ENCODE results near the gene UBE4B. TPM values are rescaled to one million over a fixed set of nuclear protein-coding genes. Genes with fewer than 3 reads are reported as not detected.

UBE4B gene
- total RNA-seq, 1 experiment from 2014 or later, result 44.7 TPM

DNA sequence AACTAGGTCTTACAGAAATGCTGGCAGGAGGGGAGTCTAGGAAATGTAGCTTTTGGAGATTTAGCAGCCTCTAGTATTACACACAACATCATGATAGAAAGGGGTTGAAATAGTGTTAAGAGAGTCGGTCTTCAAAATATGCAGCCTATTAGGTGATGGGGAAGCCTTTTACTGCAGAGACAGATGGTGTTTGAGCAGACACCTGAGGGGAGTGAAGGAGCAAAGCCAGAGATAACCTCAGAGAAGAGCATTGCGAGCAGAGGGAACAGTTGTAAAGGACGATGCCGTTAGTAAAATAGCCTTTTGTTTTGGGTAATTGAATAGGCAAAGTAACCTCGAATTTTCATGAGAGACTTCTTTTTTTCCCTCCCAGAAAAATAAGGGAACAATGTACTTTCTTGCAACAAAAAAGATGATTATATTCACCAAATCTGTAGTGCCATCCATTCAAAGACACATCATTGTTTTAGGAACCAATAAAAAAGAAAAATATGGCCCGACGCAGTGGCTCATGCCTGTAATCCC, 111.3 kb downstream of the UBE4B start:
- ATAC-seq, result no peak
- CTCF ChIA-PET, result no interaction called here
- BruUV-seq (replicated peaks), result no TSS peak
- Histone ChIP-seq H2AFZ (ENCODE audit: low read depth, low read length, poor library complexity, severe bottlenecking) (no peak overlapping the region), H3K9me3 (ENCODE audit: control insufficient read depth in 1 of 2, insufficient read depth in 1 of 2, low read depth in 1 of 2, low read length in 2 of 2) (no peaks in the 10 kb centered on the region), H3K36me3 (ENCODE audit: control insufficient read depth in 1 of 2, insufficient read depth in 2 of 2, low read length in 2 of 2) (peaks cover 0 to 5% of the 10 kb centered on the region in 2 experiments; a peak in 1 of 4 replicates), H3K27me3 (ENCODE audit: insufficient read depth, low read length) (no peaks in the 10 kb centered on the region), H3K9ac (ENCODE audit: low read length) (no peak overlapping the region), H4K20me1 (ENCODE audit: insufficient read depth) (no peaks in the 10 kb centered on the region), H3K27ac (ENCODE audit: low read depth, low read length) (no peak overlapping the region), H3K4me2 (ENCODE audit: low read length) (no peak overlapping the region), H3K79me2 (ENCODE audit: insufficient read depth, low read length) (no peaks in the 10 kb centered on the region), H3K9me2 (ENCODE audit: insufficient read depth) (no peaks in the 10 kb centered on the region), H3K4me1 (ENCODE audit: control insufficient read depth in 1 of 2, insufficient read depth in 2 of 2, low read length in 2 of 2) (no peaks in the 10 kb centered on the region), H3K4me3 (replicated peaks in 1 of 2; ENCODE audit: low read depth in 1 of 2, low read length in 2 of 2) (no peak overlapping the region)
- POLR2A ChIA-PET, result no interaction called here
- TF ChIP-seq SP1 (IDR thresholded peaks at IDR 0.05; ENCODE audit: low read depth) (no peak), CEBPB (IDR thresholded peaks at IDR 0.05; ENCODE audit: low read depth) (no peak), EGR1 (IDR thresholded peaks at IDR 0.05; ENCODE audit: low read depth) (no peak), RAD21 (IDR thresholded peaks at IDR 0.05; ENCODE audit: low read depth) (no peak), YY1 (IDR thresholded peaks at IDR 0.05; ENCODE audit: extremely low read depth, insufficient replicate concordance, low read depth, low read length) (no peak)
- intact Hi-C loops (cut with micrococcal nuclease), result loop anchor here (5.0 kb wide), 1 partner anchor 62 kb away; no protein-coding TSS in a partner anchor
- RAD21 ChIA-PET (ENCODE audit: low non-redundant PET in 1 of 2, low total read pairs in 2 of 2, uncharacterized antibody in 2 of 2, unreplicated experiment in 2 of 2), result no interaction called here
- DNase-seq (ENCODE audit: low read depth, low spot score), result no peak

GRCh38 chr1:10146391-10146790, 113.6 kb downstream of the UBE4B start:
- no peak for ATAC-seq
- ChIA-PET RAD21 (ENCODE audit: low non-redundant PET in 1 of 2, low total read pairs in 2 of 2, uncharacterized antibody in 2 of 2, unreplicated experiment in 2 of 2) (no interaction called here), CTCF (no interaction called here), POLR2A (no interaction called here)
- H2AFZ ChIP-seq (ENCODE audit: low read depth, low read length, poor library complexity, severe bottlenecking), result no peak overlapping the region
- H3K4me1 ChIP-seq (ENCODE audit: control insufficient read depth in 1 of 2, insufficient read depth in 2 of 2, low read length in 2 of 2), result no peaks in the 10 kb centered on the region
- no peak overlapping the region for H3K27ac ChIP-seq (ENCODE audit: low read depth, low read length)
- H3K9ac ChIP-seq (ENCODE audit: low read length), result no peak overlapping the region
- H3K27me3 ChIP-seq (ENCODE audit: insufficient read depth, low read length), result no peaks in the 10 kb centered on the region
- no peaks in the 10 kb centered on the region for H3K9me3 ChIP-seq (ENCODE audit: control insufficient read depth in 1 of 2, insufficient read depth in 1 of 2, low read depth in 1 of 2, low read length in 2 of 2)
- no peaks in the 10 kb centered on the region for H4K20me1 ChIP-seq (ENCODE audit: insufficient read depth)
- H3K9me2 ChIP-seq (ENCODE audit: insufficient read depth), result no peaks in the 10 kb centered on the region
- no TSS peak for BruUV-seq (replicated peaks)
- intact Hi-C loops (cut with micrococcal nuclease), result no loop called here
- no peak for TF ChIP-seq JUND (IDR thresholded peaks at IDR 0.05)
- TF ChIP-seq FOSL1 (IDR thresholded peaks at IDR 0.05; ENCODE audit: low read depth), result no peak
- no peak for TF ChIP-seq CEBPB (IDR thresholded peaks at IDR 0.05; ENCODE audit: low read depth)
- TF ChIP-seq EGR1 (IDR thresholded peaks at IDR 0.05; ENCODE audit: low read depth), result no peak
- no peak for TF ChIP-seq POLR2AphosphoS5 (IDR thresholded peaks at IDR 0.05; ENCODE audit: low read depth, low read length)
- TF ChIP-seq TCF7L2 (IDR thresholded peaks at IDR 0.05; ENCODE audit: borderline replicate concordance, extremely low read depth, insufficient read depth, insufficient read length), result no peak
- H3K4me3 ChIP-seq (replicated peaks in 1 of 2; ENCODE audit: low read depth in 1 of 2, low read length in 2 of 2), result no peak overlapping the region
- H3K4me2 ChIP-seq (ENCODE audit: low read length), result no peak overlapping the region
- peaks cover 0 to 2% of the 10 kb centered on the region in 2 experiments; a peak in 1 of 4 replicates for H3K36me3 ChIP-seq (ENCODE audit: control insufficient read depth in 1 of 2, insufficient read depth in 2 of 2, low read length in 2 of 2)
- no peaks in the 10 kb centered on the region for H3K79me2 ChIP-seq (ENCODE audit: insufficient read depth, low read length)
- no peak for DNase-seq (ENCODE audit: low read depth, low spot score)
